HG03342 (cell line): ENCODE results near the gene GVQW3.
A peak's percentile ranks its signal among the peaks of the same experiment; 100 is the strongest.

Source experiments
- ATAC-seq: cut with Tn5 transposase; IDR thresholded peaks from one replicate; pipeline ENCODE4 v1.9.1; 2021; ENCODE audit warnings: mild to moderate bottlenecking, moderate library complexity; ENCODE audit not compliant: unreplicated experiment

The GVQW3 gene

DNA sequence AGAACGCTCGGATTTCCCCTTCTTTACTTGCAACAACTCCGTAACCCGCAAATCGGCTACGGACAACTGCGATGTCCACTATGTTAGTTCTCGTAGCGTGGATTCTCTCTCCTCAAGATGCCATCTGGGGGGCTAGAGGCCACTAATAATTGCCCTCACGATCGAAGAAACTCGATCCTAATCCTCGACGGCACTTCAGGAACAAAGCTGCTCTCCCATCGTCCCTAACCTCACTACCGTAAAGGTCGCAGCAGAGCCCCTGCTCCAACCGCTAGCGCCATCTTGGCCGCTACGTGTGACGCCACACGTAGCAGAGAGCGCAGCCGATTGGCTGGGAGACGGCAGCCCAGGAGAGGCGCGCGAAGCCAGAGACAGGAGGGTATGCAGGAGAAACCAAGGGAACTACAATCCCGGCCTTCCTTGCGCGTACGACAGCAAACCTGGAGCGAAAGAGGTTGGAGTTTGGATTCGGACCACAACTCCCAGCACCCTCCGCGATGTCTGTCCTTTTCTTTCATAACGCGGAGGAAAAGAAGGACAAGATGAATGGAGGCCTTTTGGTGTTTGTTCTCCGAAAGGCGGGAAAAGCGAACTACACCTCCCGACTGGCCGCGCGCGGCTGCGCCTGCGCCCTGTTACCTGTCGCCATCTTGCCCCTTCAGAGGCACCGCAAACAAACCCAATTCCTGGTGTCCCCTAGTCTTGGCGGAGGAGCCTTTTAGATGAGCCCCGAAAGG lies 63.4 kb downstream of the GVQW3 start, which contains the start of gene EMSY:
TSS of gene EMSY (plus strand) at position 635 of the 737 bp plus-strand sequence. CDS start 1,921 bp downstream, outside the sequence.
- ATAC-seq = peak; percentile 90

DNA sequence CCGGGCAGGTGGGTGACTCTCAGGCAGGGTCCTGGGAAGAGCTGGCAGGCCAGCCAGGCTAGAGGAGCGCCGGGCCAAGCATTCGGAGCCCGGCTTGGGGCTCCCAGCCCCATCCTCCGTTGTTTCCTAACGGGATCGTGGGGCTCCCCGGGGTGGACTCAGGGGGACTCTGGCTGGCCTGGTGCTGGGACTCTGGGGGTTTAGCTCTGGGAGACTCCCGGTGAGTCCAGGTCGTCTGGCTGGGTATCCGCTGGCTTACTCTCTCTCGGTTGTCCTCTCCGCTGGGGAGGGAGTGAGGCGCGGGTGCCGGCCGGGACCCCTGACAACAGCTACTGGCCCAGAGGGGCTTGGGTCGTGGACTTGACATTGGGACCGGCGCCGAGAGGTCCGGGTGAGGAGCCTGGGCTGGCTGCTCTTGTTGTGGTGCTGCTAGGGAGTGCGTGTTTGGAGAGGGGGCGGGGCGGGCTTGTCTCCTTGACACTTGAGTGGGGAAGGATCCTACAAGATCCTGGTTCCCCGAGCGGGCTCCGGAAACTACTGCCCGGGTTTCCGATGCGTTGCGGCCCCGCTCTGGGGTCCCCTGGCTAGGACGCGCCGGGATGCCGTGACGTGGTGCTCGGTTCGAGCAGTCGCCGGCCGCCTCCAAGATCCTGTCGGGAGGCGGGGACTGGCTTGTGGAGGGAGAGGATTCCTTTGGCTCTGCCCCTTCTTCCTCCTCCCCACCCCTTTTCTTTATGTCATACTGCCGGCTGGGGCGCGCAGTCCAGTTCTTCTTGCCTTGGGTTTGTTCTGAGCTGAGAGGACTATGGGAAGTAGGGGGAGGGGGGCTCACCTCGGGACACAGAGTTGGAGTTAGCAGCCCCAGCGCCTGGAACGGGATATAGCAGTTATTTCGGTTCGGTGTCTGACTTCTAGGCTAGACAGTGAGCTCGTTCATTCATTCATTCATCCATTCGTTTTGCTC lies 64.3 kb downstream of the GVQW3 start:
- ATAC-seq = peak; percentile 13

DNA sequence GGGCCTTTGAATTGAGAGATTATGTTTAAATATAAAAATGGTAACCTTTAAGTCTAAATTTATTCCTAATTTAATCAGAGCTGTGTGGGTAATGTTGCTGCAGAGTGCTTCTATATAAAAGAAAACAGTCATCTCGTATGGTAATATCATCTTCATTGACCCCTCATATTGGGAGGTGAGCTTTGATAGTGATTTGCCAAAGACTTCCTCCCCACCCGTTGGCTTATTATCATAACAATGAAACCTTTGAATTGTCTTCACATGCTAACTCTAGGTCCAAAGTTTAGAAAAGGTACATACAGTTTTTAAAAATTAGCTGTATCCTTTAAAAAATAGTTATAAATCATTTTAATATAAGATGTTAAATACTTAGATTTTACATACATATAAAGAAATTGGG lies 67.4 kb downstream of the GVQW3 start:
- no peak for ATAC-seq

DNA sequence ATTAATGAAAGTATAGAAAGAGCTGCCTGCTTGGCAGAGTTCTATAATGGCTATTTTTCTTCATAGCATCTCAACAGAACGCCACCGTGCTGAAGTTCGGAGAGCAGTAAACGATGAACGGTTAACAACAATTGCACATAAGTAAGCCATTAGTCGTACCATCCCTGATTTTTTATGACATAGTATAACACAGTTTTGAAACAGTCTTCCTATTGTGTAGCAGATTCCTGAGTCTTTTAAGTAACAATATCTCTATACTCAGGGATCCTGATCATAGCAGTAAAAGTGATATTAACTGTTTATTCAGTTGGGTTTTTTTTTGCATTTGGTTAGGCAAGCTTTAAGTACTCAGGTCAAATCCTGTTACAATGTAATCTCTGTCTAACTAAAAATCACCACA lies 72.1 kb downstream of the GVQW3 start:
- ATAC-seq = no peak

DNA sequence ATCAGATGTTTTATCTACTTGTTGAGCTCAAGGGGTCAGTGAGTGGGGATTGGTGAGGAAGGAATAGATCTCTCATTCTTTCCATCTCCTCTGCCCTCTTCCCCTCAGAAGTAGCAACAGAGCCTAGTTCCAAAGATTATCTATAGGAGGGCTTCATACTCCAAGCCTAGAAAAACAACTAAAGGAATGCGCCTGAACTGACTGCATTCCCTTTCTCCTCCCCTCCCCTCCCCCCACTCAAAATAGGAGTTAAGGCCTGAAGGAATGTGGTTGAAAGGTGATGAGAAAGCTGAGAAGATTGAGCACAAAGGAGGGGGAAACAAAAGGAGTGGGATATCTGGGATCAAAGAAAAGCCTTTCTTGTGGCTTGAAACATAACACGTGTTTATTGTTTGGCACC lies 74.2 kb downstream of the GVQW3 start:
- no peak for ATAC-seq

DNA sequence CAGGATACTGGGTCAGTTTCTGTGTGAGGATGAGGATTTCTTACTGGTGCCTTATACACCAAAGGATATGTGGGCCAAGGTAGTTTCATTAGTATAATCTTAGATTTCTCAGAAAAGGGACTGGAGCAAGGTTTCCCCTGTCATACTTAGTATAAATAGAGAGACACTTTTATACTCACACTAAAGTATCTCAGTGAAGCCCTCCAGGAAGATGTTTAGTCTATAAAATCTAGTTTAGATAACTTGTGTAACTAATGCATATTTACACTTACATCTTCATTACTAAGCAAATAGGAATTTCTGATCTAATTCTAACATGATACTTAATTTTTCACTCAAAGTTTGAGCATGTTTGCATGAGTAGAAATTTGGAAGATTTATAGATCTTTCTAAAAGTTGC lies 74.8 kb downstream of the GVQW3 start:
- no peak for ATAC-seq

DNA sequence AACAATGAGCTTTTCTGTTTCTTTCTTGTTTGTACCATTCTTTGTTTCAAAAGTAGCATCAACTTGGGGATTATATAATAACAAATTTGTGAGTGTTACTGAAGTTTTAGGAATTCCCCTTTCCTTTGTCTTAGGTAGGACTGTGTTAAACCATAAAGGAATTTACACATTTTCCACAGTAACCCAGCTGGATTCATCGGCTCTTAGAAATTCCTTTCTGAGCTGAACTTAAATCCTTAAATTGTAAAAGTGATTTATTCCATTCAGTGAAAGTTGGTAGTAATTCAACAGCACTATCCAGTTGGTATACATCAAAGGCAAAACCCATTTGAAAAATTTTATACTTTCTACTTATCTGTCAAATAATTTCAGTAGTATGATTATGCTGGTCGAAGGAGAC lies 75.4 kb downstream of the GVQW3 start:
- no peak for ATAC-seq
